Vein endothelial cell (primary cell): ENCODE results near the gene LAP3. TPM values are rescaled to one million over a fixed set of nuclear protein-coding genes. Genes with fewer than 3 reads are reported as not detected.

Experiments
- total RNA-seq: library from RNA; depleted of rRNA; stranded (reverse); fragments of >200 nt; gene quantifications from 2 replicates; pipeline ENCODE4 v1.2.3, GENCODE V29; 2012

The LAP3 gene
- total RNA-seq = 169 and 178 TPM in 2 replicates

GRCh38 chr4:17576932-17577664 is at the start of gene LAP3:
Gene LAP3 (plus strand): TSS chr4:17577198. CDS start chr4:17577466, 268 bp downstream.

GRCh38 chr4:17614416-17615299 is 37.7 kb downstream of the LAP3 start, which contains the start of gene MED28:
Gene MED28 (plus strand): TSS chr4:17614641. CDS start chr4:17614655, 14 bp downstream.

Other genes starting within 250 kb of the LAP3 start
- 11.8 and 16.8 TPM in 2 replicates for gene QDPR, start 65.1 kb upstream of the LAP3 start, total RNA-seq
- gene CLRN2, start 62.0 kb upstream of the LAP3 start, total RNA-seq = not detected in 2 replicates
- 11.9 and 13.1 TPM in 2 replicates for gene MED28, start 37.4 kb downstream of the LAP3 start, total RNA-seq
- gene FAM184B, start 204.4 kb downstream of the LAP3 start, total RNA-seq = not detected in 2 replicates
- gene DCAF16, start 233.6 kb downstream of the LAP3 start, total RNA-seq = 28.6 and 38.2 TPM in 2 replicates
- gene NCAPG, start 233.8 kb downstream of the LAP3 start, total RNA-seq = 17.6 and 39.1 TPM in 2 replicates